ENCODE measurements around the gene PMM2.

PMM2 gene

DNA sequence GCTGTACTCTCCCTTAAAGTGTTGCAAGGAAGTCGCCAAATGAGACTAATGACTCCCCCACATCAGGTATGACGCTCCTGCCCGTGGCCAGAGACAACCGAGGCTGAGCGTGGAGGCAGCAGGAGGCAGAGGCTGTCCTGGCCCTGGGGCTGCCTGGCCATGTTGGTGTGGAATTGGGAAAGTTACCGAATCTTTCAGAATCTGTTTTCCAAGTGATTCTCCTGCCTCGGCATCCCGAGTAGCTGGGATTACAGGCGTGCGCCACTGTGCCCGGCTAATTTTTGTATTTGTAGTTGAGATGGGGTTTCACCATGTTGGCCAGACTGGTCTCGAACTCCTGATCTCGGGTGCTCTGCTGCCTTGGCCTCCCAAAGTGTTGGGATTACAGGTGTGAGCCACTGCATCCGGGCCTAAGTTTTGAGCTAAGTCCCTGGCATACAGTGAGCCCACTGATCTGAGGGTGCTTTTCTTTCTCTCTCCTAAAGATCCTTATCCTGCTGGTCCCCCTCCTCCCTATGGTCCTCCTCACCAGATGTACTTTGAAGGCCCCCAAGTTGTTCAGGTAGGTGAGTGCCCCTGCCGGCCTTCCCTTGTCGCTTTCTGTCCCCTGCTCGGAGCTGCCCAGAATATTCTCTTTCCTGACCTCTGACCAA is 85.2 kb downstream of the PMM2 start:
- Histone ChIP-seq H3K23ac (ENCODE audit: low read length) (no peak overlapping the region), H3K27ac (ENCODE audit: low read depth, low read length) (no peak overlapping the region), H4K91ac (ENCODE audit: low read depth, low read length) (no peak overlapping the region), H3K9ac (ENCODE audit: low read length) (no peak overlapping the region), H3K4me1 (ENCODE audit: control insufficient read depth in 1 of 2, insufficient read depth in 2 of 2, low read length in 2 of 2) (peaks cover 12% of the 10 kb centered on the region in 2 experiments), H3K4me2 (ENCODE audit: low read length) (no peak overlapping the region), H3K9me3 (ENCODE audit: insufficient read depth, low read depth, low read length) (no peaks in the 10 kb centered on the region), H4K12ac (ENCODE audit: low read depth, low read length) (no peak overlapping the region), H2BK12ac (ENCODE audit: low read length) (no peak overlapping the region), H2BK5ac (ENCODE audit: low read depth, low read length, poor library complexity) (no peak overlapping the region), H3K79me1 (ENCODE audit: low read length) (peaks cover 13% of the 10 kb centered on the region), H3K79me2 (ENCODE audit: control insufficient read depth, insufficient read depth, low read length, poor library complexity) (peaks cover 2% of the 10 kb centered on the region), H2AFZ (ENCODE audit: insufficient read depth, low read length, poor library complexity) (no peak overlapping the region), H3K27me3 (ENCODE audit: insufficient read depth, low read length) (no peaks in the 10 kb centered on the region), H3K14ac (ENCODE audit: low read length) (no peak overlapping the region), H4K8ac (ENCODE audit: low read depth, low read length) (no peak overlapping the region), H2BK120ac (ENCODE audit: insufficient read depth, low read length, poor library complexity) (no peak overlapping the region), H3K36me3 (ENCODE audit: control insufficient read depth in 1 of 2, insufficient read depth in 2 of 2, low read length in 2 of 2) (peaks cover 7% of the 10 kb centered on the region in 2 experiments), H3K4me3 (ENCODE audit: low read depth, low read length) (no peak overlapping the region), H3K18ac (ENCODE audit: low read length) (no peak overlapping the region), H2AK5ac (ENCODE audit: low read length) (peak overlapping the region; percentile 19), H3K4ac (ENCODE audit: low read depth, low read length) (no peak overlapping the region)
- WGBS (ENCODE audit: extremely low coverage, insufficient coverage, insufficient read length), result no CpG with 5 or more reads among the region's 17 CpGs
- no peak for DNase-seq

DNA sequence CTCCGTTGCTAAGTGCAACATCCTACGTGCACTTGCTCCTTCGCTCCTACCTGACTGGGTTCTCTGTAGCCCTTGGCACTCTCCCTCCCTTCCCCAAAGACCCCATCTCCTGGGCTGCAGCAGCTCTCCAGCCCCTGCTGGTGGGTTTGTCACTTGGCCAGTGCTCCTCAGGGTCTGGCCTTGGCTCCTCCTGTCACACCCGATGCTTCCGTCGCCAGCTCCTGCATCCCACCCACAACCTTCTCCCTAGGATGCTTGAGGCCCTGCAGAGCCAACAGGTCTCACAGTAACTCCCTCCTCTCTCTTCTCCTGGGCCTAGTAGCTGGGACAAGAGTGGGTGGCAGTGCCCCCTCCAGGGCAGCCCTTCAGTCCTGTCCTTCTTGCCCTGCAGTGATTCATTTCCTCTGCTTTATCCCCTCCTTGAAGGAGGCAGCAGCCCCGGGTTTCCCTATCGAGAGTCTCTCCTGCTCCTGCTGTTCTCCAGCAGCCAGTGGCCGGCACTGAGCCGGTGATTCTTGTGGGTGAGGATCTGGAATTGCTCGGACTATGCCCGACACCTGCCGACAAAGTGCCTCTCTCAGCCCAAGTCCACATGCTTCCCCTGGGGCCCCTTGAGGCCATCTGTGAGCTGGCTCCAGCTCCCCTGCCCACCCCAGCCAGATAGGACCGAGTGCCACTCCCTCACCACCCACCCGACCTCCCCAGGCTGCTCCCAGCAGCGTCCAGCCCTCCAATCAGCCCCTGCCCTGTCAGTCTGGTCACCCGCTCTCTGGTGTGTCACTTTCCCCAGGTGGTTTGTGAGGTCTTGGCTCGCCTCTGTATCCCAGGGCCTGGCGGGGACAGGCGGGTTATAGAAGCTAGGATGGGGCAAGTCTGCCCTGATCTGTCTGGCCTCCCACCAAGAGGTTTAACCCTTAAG is 88.3 kb downstream of the PMM2 start:
- Histone ChIP-seq H4K8ac (ENCODE audit: low read depth, low read length) (no peak overlapping the region), H2BK12ac (ENCODE audit: low read length) (no peak overlapping the region), H4K91ac (ENCODE audit: low read depth, low read length) (no peak overlapping the region), H3K4ac (ENCODE audit: low read depth, low read length) (no peak overlapping the region), H2AFZ (ENCODE audit: insufficient read depth, low read length, poor library complexity) (no peak overlapping the region), H3K4me3 (ENCODE audit: low read depth, low read length) (no peak overlapping the region), H3K27me3 (ENCODE audit: insufficient read depth, low read length) (no peaks in the 10 kb centered on the region), H3K23ac (ENCODE audit: low read length) (no peak overlapping the region), H3K18ac (ENCODE audit: low read length) (no peak overlapping the region), H3K36me3 (ENCODE audit: control insufficient read depth in 1 of 2, insufficient read depth in 2 of 2, low read length in 2 of 2) (peaks cover 27 to 28% of the 10 kb centered on the region in 2 experiments), H3K4me1 (ENCODE audit: control insufficient read depth in 1 of 2, insufficient read depth in 2 of 2, low read length in 2 of 2) (peaks cover 2% of the 10 kb centered on the region in 2 experiments), H3K27ac (ENCODE audit: low read depth, low read length) (no peak overlapping the region), H3K9me3 (ENCODE audit: insufficient read depth, low read depth, low read length) (no peaks in the 10 kb centered on the region), H2BK5ac (ENCODE audit: low read depth, low read length, poor library complexity) (no peak overlapping the region), H3K79me2 (ENCODE audit: control insufficient read depth, insufficient read depth, low read length, poor library complexity) (no peaks in the 10 kb centered on the region), H3K79me1 (ENCODE audit: low read length) (no peaks in the 10 kb centered on the region), H4K12ac (ENCODE audit: low read depth, low read length) (no peak overlapping the region), H3K9ac (ENCODE audit: low read length) (no peak overlapping the region), H2BK120ac (ENCODE audit: insufficient read depth, low read length, poor library complexity) (no peak overlapping the region), H3K14ac (ENCODE audit: low read length) (no peak overlapping the region), H3K4me2 (ENCODE audit: low read length) (no peak overlapping the region), H2AK5ac (ENCODE audit: low read length) (no peak overlapping the region)
- WGBS (ENCODE audit: extremely low coverage, insufficient coverage, insufficient read length), result no CpG with 5 or more reads among the region's 20 CpGs
- DNase-seq, result no peak

DNA sequence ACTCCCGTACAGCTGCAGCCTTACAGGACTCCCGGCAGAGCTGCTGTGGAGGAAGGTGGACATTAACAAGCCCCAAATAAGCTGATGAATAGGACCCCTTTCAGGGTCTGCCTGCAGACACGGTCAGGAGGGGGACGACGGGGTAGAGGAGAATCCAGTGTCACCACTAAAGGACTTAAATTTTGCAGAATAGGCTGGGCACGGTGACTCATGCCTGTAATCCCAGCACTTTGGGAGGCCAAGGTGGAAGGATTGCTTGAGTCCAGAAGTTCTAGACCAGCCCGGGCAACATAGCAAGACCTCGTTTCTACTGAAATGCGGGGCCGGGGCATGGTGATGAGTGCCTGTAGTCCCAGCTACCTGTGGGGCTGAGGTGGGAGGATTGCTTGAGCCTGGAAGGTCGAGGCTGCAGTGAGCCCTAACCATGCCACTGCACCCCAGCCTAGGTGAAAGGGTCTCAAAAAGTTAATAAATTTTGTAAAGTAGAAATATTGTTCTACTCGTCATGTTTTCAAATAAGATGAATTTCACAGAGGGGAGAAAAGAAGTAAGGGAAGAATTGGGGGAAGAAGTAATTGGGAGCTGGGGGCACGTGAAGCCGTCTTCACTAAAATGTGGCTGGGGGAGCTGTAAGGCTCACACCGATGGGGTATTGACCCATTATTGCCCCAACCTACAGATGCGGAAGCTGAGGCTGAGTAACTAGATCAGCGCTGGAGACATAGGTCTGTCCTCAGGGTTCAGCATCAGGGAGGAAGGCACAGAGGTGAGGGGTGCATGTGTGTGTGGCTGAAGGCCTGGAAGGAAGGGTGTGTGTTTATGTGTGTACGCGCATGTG is 89.2 kb downstream of the PMM2 start:
- H3K9me3 ChIP-seq (ENCODE audit: insufficient read depth, low read depth, low read length), result no peaks in the 10 kb centered on the region
- WGBS (ENCODE audit: extremely low coverage, insufficient coverage, insufficient read length), result 100% methylated on average over 2 of the region's 19 CpGs

DNA sequence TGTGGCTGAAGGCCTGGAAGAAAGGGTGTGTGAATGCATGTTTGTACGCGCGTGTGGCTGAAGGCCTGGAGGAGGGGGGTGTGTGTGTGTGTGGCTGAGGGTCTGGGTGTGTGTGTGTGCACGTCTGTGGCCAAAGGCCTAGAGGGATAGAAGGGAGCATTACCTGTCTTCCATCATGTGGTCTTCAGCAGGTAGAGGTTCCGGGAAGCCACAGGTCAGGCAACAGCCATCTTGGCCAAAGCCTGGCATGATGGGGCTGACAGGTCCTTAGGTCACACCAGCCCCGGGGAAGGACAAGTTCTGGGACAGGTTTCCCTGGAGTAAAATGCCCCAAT is 89.8 kb downstream of the PMM2 start:
- Histone ChIP-seq H3K79me2 (ENCODE audit: control insufficient read depth, insufficient read depth, low read length, poor library complexity) (no peaks in the 10 kb centered on the region), H2BK5ac (ENCODE audit: low read depth, low read length, poor library complexity) (no peak overlapping the region), H3K4me2 (ENCODE audit: low read length) (no peak overlapping the region), H4K8ac (ENCODE audit: low read depth, low read length) (no peak overlapping the region), H3K79me1 (ENCODE audit: low read length) (no peaks in the 10 kb centered on the region), H3K9me3 (ENCODE audit: insufficient read depth, low read depth, low read length) (no peaks in the 10 kb centered on the region), H2AK5ac (ENCODE audit: low read length) (no peak overlapping the region), H3K4me1 (ENCODE audit: control insufficient read depth in 1 of 2, insufficient read depth in 2 of 2, low read length in 2 of 2) (peaks cover 2% of the 10 kb centered on the region in 2 experiments), H3K4ac (ENCODE audit: low read depth, low read length) (no peak overlapping the region), H3K9ac (ENCODE audit: low read length) (no peak overlapping the region), H3K23ac (ENCODE audit: low read length) (no peak overlapping the region), H3K27ac (ENCODE audit: low read depth, low read length) (no peak overlapping the region), H4K12ac (ENCODE audit: low read depth, low read length) (no peak overlapping the region), H3K18ac (ENCODE audit: low read length) (no peak overlapping the region), H3K14ac (ENCODE audit: low read length) (no peak overlapping the region), H3K27me3 (ENCODE audit: insufficient read depth, low read length) (no peaks in the 10 kb centered on the region), H2BK120ac (ENCODE audit: insufficient read depth, low read length, poor library complexity) (no peak overlapping the region), H2AFZ (ENCODE audit: insufficient read depth, low read length, poor library complexity) (no peak overlapping the region), H2BK12ac (ENCODE audit: low read length) (no peak overlapping the region), H3K36me3 (ENCODE audit: control insufficient read depth in 1 of 2, insufficient read depth in 2 of 2, low read length in 2 of 2) (peaks cover 39 to 41% of the 10 kb centered on the region in 2 experiments), H3K4me3 (ENCODE audit: low read depth, low read length) (no peak overlapping the region), H4K91ac (ENCODE audit: low read depth, low read length) (no peak overlapping the region)
- WGBS (ENCODE audit: extremely low coverage, insufficient coverage, insufficient read length), result no CpG with 5 or more reads among the region's 6 CpGs
- no peak for DNase-seq

More for the DNA sequence above, 89.2 kb downstream of the PMM2 start:
- H3K79me2 ChIP-seq (ENCODE audit: control insufficient read depth, insufficient read depth, low read length, poor library complexity), result no peaks in the 10 kb centered on the region
- H2BK12ac ChIP-seq (ENCODE audit: low read length), result no peak overlapping the region
- H3K4me2 ChIP-seq (ENCODE audit: low read length), result no peak overlapping the region
- no peak overlapping the region for H3K4me3 ChIP-seq (ENCODE audit: low read depth, low read length)
- H2BK5ac ChIP-seq (ENCODE audit: low read depth, low read length, poor library complexity), result no peak overlapping the region
- H3K4ac ChIP-seq (ENCODE audit: low read depth, low read length), result no peak overlapping the region
- H2AK5ac ChIP-seq (ENCODE audit: low read length), result no peak overlapping the region
- H4K8ac ChIP-seq (ENCODE audit: low read depth, low read length), result no peak overlapping the region
- no peak overlapping the region for H3K27ac ChIP-seq (ENCODE audit: low read depth, low read length)
- H3K14ac ChIP-seq (ENCODE audit: low read length), result no peak overlapping the region
- no peak overlapping the region for H3K23ac ChIP-seq (ENCODE audit: low read length)
- peaks cover 2% of the 10 kb centered on the region in 2 experiments for H3K4me1 ChIP-seq (ENCODE audit: control insufficient read depth in 1 of 2, insufficient read depth in 2 of 2, low read length in 2 of 2)
- no peak overlapping the region for H3K9ac ChIP-seq (ENCODE audit: low read length)
- H4K91ac ChIP-seq (ENCODE audit: low read depth, low read length), result no peak overlapping the region
- H3K18ac ChIP-seq (ENCODE audit: low read length), result no peak overlapping the region
- DNase-seq, result no peak
- peaks cover 36 to 37% of the 10 kb centered on the region in 2 experiments for H3K36me3 ChIP-seq (ENCODE audit: control insufficient read depth in 1 of 2, insufficient read depth in 2 of 2, low read length in 2 of 2)
- no peaks in the 10 kb centered on the region for H3K27me3 ChIP-seq (ENCODE audit: insufficient read depth, low read length)
- no peak overlapping the region for H2AFZ ChIP-seq (ENCODE audit: insufficient read depth, low read length, poor library complexity)
- H2BK120ac ChIP-seq (ENCODE audit: insufficient read depth, low read length, poor library complexity), result no peak overlapping the region
- H3K79me1 ChIP-seq (ENCODE audit: low read length), result no peaks in the 10 kb centered on the region
- H4K12ac ChIP-seq (ENCODE audit: low read depth, low read length), result no peak overlapping the region
